ENCODE results near the gene CYGB.

The CYGB gene

GRCh38 chr17:76581515-76581914, 44.0 kb upstream of the CYGB start:
- no peak for TF ChIP-seq CTCF (IDR thresholded peaks at IDR 0.05; ENCODE audit: low read depth, low read length)
- no peak for DNase-seq (ENCODE audit: extremely low read depth, low read depth)

GRCh38 chr17:76579281-76579680, 41.8 kb upstream of the CYGB start:
- no peak for DNase-seq (ENCODE audit: extremely low read depth, low read depth)

GRCh38 chr17:76578376-76578775, 40.9 kb upstream of the CYGB start:
- TF ChIP-seq CTCF (IDR thresholded peaks at IDR 0.05; ENCODE audit: low read depth, low read length): no peak
- no peak for DNase-seq (ENCODE audit: extremely low read depth, low read depth)

More at GRCh38 chr17:76579281-76579680, 41.8 kb upstream of the CYGB start:
- TF ChIP-seq CTCF (IDR thresholded peaks at IDR 0.05; ENCODE audit: low read depth, low read length): no peak

GRCh38 chr17:76577876-76578275, 40.4 kb upstream of the CYGB start:
- no peak for DNase-seq (ENCODE audit: extremely low read depth, low read depth)
- no peak for TF ChIP-seq CTCF (IDR thresholded peaks at IDR 0.05; ENCODE audit: low read depth, low read length)

- TF ChIP-seq CTCF (IDR thresholded peaks at IDR 0.05; ENCODE audit: low read depth, low read length): no peak
- no peak for DNase-seq (ENCODE audit: extremely low read depth, low read depth)
These were observed 38.7 kb upstream of the CYGB start for GRCh38 chr17:76576189-76576588.

GRCh38 chr17:76575570-76575969, 38.1 kb upstream of the CYGB start:
- DNase-seq (ENCODE audit: extremely low read depth, low read depth): no peak
- no peak for TF ChIP-seq CTCF (IDR thresholded peaks at IDR 0.05; ENCODE audit: low read depth, low read length)

- no peak for TF ChIP-seq CTCF (IDR thresholded peaks at IDR 0.05; ENCODE audit: low read depth, low read length)
- DNase-seq (ENCODE audit: extremely low read depth, low read depth): no peak
These were observed 36.7 kb upstream of the CYGB start for GRCh38 chr17:76574166-76574565.

All from AG09319 (cell line).